Uterus (tissue), 2 donors: ENCODE measurements around the gene HRH3.

Experiments
- POLR2A ChIP-seq, 2 donors: fragments of 450-650 bp; IDR thresholded peaks; one replicate each; pipeline ENCODE4 v1.6.1; 2016; ENCODE audit warnings: antibody characterized with exemption in 2 of 2, mild to moderate bottlenecking in 1 of 2, moderate library complexity in 1 of 2
- TF ChIP-seq, protein P1 (sequence below), 4 experiments: fragments of 200-600 bp in 2 of 4; fragments of 450-650 bp in 2 of 4; sonication (generic) in 2 of 4; IDR thresholded peaks; one replicate each; pipeline ENCODE4 v1.5.1; 2016 to 2019; ENCODE audit warnings: antibody characterized with exemption in 4 of 4, mild to moderate bottlenecking in 2 of 4, moderate library complexity in 1 of 4

DNA sequence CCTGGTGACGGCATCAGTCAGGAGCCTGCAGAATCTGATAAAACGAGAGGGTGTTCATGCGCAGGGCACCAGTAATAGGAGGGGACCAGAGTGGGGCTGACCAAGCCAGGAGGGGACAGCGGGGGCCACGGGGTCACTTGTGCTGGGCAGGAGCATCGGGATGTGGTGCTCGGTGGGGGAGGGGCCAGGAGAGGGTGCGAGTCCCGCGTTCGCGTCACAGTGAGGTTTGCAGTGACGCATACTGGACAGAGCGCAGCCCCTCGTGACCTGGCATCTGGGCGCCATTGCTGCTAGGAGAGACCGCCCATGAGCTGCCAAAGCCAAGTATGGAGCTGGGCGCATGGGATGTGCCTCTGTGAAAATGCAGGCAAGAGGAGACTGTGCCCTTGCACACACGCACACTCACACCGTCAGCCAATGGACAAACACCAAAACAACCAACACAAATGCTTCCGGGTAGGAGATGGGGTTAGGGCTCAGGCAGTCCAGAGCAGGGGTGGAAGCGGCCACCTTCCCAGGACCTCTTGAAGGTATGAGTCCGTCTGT lies 51.1 kb downstream of the HRH3 start:
- TF ChIP-seq, protein P1, sequence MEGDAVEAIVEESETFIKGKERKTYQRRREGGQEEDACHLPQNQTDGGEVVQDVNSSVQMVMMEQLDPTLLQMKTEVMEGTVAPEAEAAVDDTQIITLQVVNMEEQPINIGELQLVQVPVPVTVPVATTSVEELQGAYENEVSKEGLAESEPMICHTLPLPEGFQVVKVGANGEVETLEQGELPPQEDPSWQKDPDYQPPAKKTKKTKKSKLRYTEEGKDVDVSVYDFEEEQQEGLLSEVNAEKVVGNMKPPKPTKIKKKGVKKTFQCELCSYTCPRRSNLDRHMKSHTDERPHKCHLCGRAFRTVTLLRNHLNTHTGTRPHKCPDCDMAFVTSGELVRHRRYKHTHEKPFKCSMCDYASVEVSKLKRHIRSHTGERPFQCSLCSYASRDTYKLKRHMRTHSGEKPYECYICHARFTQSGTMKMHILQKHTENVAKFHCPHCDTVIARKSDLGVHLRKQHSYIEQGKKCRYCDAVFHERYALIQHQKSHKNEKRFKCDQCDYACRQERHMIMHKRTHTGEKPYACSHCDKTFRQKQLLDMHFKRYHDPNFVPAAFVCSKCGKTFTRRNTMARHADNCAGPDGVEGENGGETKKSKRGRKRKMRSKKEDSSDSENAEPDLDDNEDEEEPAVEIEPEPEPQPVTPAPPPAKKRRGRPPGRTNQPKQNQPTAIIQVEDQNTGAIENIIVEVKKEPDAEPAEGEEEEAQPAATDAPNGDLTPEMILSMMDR (IDR thresholded peaks at IDR 0.05): no peak
- TF ChIP-seq POLR2A (IDR thresholded peaks at IDR 0.05): no peak
